Fibroblast of lung (primary cell): ENCODE measurements around the gene GTPBP2.

Experiments
- EZH2 ChIP-seq: IDR thresholded peaks from 2 replicates; pipeline ENCODE4 v1.5.1; 2012; ENCODE audit warnings: low read length, control low read depth, mild to moderate bottlenecking; ENCODE audit errors: missing control alignments
- TF ChIP-seq, protein P1 (sequence below), 2 donors: IDR thresholded peaks in 1 of 2; conservative IDR thresholded peaks in 1 of 2; 1 replicate in 1 of 2; 2 replicates in 1 of 2; pipeline ENCODE4 v1.5.1; 2011 to 2012; ENCODE audit warnings: low read length in 2 of 2, control low read depth in 1 of 2, inconsistent platforms in 1 of 2, low read depth in 1 of 2, mild to moderate bottlenecking in 1 of 2

- no peak for TF ChIP-seq EZH2
- TF ChIP-seq, protein P1, sequence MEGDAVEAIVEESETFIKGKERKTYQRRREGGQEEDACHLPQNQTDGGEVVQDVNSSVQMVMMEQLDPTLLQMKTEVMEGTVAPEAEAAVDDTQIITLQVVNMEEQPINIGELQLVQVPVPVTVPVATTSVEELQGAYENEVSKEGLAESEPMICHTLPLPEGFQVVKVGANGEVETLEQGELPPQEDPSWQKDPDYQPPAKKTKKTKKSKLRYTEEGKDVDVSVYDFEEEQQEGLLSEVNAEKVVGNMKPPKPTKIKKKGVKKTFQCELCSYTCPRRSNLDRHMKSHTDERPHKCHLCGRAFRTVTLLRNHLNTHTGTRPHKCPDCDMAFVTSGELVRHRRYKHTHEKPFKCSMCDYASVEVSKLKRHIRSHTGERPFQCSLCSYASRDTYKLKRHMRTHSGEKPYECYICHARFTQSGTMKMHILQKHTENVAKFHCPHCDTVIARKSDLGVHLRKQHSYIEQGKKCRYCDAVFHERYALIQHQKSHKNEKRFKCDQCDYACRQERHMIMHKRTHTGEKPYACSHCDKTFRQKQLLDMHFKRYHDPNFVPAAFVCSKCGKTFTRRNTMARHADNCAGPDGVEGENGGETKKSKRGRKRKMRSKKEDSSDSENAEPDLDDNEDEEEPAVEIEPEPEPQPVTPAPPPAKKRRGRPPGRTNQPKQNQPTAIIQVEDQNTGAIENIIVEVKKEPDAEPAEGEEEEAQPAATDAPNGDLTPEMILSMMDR (conservative IDR thresholded peaks at IDR 0.05 in 1 of 2, IDR thresholded peaks at IDR 0.05 in 1 of 2; ENCODE audit: low read depth in 1 of 2, low read length in 2 of 2), result no peak
Measured at GRCh38 chr6:43674921-43675320, 45.9 kb upstream of the GTPBP2 start.
